Activated CD8-positive, alpha-beta memory T cell treated with anti-CD3 and anti-CD28 coated beads, Interleukin-2, amount 50 U/mL, for 1 hour (primary cell): ENCODE results near the gene SAXO1.
"Not testable (repeated sequence)": the region's sequence is repeated elsewhere in the genome, so short reads cannot be mapped to it uniquely, and the experiment has no call there.

Experiments
- DNase-seq: peaks from one replicate; pipeline ENCODE4 v3.0.0-alpha.2; 2020; ENCODE audit errors: extremely low read depth

The SAXO1 gene

DNA sequence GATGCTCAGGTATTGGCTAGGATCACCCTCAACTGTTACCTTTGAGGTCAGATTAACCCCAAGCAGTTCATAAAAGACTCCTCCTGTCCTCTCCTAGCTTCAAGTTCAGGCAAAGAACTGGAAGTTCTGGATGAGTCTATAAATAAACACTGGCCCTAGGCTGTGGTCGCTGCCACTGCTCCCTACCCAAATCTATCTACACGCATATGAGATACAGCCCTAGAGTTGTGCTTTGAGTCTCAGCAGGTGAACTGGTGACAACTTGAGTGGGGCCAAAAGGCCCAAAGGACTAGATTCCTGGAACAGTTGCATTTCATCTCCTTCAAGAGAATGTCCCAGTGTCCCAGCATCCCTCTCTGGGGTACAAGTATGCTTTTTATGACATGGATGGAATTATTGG lies 62.6 kb downstream of the SAXO1 start:
- DNase-seq: no peak

DNA sequence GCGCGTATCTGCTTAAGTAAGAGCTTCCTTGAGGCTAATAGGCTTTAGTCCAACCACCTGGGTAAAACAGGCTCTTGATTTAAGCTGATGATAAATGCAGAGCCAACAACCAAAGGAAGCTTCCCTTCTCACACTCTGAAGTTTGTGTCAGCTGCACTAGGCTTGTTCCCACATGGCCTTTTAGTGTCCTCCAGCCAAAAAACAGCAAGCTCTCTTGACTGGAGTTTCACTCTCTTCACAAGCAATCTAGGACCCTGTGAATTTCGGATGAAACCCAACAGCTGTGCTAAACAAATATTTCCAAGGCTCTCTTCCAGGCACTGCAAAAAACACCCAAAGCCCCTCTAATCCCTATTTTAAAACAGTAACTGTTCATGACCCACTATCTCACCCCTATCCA lies 63.9 kb downstream of the SAXO1 start:
- no peak for DNase-seq

DNA sequence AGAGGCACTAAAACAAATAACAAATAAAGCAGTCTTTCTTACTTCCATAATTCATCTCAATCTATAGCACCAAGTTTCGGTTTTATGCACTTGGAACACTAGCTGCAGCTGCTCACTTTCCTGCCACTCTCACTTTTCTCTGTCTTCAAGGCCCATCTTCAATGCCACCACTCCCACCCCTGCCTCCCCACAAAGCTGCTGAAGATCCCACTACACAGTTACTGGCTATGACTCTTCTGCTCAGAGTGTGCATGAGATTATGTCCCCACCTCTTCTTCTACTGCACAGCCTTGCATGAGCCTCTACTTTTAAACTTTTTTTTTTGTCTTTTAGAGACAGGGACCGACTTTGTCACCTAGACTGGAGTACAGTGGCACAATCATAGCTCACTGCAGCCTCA lies 77.4 kb downstream of the SAXO1 start:
- no peak for DNase-seq

DNA sequence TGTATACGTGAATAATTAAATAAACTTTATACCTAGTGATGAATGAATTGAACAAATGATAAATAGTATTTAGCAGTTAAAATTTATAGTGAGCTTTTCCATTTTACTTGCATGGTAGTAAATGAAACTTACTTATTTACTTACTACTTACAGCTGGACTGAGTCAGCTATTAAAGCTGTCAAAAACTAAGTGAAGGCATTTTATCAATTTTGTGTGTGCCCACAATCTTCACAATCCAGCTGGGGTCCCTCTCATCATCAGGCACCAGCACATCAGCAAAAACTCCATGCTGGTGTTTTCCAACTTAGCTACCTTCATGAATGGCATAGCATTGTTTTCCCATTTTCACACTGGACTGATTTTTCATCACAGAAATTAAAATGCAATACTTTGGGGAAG lies 81.1 kb downstream of the SAXO1 start:
- DNase-seq: no peak

DNA sequence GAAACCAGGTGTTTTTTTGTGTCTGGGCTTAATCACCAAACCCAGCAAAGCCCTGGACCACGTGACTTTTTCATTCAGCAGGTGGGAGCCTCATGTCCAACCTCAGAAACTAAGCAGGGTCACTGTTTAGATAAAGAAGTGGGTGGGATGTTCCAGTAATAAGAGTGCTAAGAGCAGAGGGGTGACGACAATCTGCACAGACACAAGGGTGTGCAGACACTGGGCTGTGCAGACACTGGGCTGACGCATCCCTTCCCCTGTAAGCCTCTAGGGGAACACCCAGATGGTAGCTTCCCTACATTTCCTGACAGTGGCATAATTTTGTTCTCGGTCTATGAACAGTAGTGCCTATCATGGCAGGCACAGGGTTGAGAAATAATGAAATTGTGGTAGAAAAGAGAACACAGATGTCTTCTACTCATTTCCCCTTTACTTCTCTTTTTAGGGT lies 85.1 kb downstream of the SAXO1 start:
- no peak for DNase-seq

DNA sequence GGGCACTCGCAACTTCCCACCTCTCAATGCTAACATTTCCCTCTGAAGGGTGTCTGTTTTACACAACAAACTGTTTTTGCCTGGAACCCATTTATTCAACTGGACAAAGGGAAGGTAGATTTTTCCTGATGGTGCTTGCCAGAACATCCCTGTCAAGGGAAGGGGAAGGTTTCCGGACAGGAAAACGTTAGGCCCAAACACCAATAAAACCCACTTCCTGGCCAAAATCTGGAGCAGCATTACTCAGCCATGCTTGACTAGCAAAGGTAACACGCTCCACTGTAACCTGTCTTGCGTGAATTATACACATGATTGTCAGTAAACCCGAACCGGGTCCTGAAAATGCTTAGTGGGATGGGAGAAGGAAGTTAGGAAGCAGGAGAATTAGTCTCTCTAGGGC lies 90.2 kb downstream of the SAXO1 start:
- no peak for DNase-seq

DNA sequence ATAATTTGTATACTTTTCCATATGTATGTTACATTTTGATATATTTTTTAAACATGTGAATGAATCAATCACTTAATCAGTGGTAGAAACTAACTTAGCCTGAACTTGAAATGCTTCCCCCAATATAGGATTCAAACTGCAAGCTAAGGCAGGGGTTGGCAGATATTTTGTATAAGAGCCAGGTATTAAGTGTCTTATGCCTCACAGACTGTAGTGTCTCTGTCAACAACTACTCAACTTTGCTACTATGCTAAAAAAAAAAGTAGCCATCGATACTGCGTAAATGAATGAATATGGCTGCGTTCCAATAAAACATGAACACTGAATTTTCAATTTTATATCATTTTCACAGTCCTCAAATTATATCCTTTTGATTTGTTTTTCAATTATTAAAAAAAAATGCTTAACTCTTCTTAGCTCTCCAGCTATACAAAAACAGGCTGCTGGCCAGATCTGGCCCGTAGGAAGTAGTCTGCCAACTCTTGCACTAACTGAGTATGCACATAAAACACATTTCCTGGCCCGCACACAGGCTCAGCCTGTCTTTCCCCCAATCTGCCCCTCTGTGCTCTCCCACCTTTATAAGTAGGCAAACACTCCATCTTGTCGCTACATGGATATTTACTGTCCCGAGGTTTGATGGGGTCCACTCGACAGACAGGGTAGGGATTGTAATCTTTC lies 91.8 kb downstream of the SAXO1 start:
- no peak for DNase-seq

DNA sequence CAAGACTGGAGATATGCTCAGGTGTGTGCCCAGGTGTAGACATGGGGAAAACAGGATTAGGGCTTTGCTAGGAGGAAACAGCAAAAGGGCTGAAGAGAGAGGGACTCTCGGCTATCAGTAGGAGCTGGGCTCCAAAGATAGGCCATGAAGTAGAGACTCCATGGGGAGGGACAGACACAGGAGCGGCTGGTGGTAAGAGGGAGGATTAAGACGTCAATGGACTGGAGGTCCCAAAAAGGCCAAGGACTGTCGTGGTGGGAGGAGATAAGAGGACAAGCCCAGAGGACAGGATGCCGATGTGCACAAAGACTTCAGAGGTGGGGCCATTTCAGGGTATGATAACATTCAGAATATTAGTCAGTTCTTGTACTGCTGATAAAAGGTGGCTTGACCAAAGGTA lies 93.1 kb downstream of the SAXO1 start:
- DNase-seq: no peak

DNA sequence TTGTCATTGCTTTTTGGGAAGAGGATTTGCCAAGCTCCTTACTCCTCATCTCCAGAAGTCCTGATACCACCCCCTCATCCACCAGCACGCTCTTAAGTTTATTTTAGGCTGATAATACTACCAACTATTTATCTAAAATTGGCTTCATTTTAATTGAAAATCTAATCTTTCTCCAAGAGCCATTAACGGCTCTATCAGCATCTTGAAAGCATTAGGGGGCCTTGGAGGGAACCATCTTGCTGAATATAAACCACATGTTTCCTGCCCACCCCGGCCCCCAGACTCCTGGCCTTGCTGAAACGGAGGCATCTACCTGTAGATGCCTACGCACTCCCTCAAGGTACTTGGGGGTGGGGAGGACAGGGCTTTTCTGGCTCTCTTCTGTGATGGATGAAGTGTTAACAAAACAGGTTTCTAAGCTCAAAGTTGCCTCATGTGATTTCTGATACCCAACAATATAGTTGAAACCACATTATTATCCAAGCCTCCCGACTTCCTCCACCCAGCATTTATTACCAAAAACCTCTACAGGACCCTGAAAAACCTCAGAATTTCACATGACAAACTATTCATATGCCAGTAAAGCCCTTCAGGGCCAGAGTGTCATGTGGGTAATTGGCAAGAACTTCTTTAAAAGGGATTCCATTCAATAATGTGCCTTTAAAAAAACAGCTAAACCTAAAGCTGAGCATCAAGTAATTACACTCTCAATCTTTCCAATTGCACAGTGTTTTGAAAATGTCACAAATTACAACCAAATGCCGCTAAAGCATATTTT lies 96.7 kb downstream of the SAXO1 start:
- no peak for DNase-seq

DNA sequence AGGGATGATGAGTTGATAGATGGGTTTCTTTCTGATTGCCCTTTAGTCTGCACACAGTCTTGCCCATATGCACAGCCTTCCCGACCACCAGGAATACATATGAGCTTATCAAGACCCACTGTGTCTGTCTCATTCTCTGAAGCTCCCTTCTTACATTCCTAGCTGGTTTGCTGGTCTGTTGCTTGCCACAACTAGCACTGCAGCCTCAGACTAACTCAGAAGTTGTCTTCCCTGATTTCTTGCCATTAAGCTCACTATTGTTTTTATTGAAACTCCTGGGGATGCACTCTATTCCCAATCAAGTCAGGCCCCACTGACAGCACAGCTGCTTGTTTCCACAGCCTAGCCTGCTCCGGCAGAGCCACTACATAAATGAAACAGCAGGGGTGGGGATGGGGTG lies 97.5 kb downstream of the SAXO1 start:
- DNase-seq: no peak

DNA sequence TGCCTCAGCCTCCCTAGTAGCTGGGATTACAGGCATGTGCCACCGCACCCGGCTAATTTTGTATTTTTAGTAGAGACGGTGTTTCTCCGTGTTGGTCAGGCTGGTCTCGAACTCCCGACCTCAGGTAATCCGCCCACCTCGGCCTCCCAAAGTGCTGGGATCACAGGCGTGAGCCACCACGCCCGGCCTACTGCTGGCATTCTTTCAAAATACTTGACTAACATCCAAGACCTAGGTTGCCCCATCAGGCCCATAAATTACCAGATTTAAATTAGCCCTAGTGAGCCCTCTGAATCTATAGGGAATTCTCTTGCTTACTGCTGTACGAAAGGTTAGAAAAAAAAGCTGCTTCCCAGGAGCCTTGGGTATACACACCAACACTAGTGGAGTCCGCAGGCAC lies 102.4 kb downstream of the SAXO1 start:
- not testable (repeated sequence) for DNase-seq

DNA sequence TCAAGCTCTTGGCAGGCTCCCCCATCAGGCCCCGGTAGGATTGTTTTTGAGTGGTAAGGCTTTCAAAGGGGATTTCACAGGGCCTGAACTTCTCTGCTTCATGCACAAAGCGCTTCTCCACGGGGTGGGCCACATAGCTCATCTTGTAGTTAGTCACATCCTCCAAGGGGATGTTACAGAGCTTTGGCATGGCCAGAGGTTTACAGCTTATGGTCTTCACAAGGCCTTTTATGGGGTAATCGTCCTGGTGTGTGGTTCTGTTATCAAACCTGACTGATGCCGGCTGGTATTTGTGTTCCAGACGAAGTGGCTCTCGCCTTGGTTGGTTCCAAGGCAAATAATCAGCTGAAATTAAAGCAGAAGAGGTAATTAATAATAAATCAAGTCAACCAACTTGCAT lies 104.3 kb downstream of the SAXO1 start:
- DNase-seq: no peak

DNA sequence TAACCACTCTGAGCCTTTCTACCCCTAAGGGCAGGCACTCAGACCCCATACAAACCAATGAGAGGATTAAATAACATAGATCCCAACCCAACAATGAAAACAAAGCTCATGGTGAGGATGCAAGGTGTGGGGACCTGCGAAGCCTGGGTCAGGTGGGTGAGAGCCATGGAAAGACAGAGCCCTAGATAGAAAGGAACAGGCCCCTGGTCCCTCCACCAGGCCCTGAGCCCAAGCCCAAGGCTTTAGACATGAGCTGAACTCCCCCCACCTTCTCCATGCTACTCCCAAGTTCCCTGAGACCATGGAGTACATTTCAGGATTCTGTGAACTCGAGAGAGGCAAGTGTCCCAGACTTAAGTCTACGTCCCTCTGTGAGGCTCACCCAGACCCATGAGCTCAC lies 106.5 kb downstream of the SAXO1 start:
- DNase-seq: no peak

DNA sequence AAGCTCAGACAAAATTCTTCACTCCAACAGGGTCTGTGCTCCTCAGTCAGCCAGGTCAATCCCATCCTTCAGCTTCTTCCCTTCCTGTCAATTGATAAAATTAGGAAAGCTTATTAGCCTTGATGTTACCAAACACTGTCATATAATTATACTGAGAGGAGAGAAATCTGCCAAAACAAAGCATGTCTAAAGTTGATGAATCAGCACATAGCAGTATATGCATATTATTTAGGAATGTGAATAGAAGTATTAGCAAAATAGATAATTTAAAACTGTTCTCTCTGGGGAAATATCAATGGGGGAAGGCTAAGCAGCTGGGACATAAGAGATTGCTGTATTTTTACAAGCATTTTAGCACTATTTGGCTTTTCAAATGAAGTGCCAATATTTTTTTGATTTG lies 107.1 kb downstream of the SAXO1 start:
- DNase-seq: no peak

DNA sequence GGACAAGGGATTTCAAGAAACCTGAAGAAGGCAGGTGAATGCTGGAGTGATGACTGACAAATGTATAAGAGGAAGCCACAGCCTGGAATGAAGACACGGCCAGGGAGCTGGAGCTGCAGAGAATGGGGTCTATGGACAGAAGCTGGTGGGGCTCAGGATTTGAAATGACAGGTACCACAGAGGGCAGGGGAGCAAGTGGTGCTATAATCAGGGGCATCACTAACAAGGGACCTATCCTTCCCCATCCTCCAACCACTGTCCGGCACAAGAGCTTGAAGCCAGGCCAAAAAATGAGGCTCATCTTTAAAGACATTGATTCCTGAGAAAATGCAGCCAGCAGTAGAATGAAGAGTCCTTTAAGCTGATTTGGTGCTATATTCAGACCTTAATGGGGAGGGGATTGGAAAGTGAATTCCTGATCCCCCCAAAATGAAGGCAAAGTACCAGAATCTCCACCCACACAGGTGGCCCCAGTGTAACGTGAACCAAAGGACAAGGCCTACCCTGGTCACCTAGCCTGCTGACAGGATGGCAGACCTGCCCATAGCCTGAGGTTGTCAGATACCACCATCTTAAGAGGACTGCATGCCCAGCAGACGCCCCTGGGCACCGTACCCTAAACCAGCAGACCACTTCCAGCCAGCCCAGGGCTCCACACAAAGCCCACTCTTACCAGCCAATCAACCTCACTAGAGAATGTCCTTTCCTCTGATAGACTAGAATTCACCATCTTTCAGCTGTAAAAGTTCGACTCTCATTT lies 109.2 kb downstream of the SAXO1 start:
- no peak for DNase-seq

DNA sequence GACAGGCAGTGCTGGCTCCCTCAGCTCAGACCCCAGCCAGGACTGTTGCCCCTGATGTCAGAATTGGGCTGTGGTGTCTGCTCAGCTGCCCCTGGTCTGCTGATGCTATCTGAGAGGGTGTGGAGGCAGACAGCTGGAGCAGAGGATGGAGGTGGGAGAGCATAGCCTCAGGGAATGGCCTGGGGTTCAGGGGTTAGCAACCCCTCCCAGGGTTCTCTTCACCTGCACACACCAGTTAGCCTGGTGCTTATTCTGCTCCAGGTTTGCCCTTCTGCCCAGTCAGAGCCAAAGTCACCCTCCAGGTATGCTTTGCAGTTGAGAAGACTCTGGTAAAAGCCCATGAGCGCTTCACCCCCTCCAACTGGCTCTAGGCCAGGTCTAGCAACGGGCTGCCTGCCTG lies 109.8 kb downstream of the SAXO1 start:
- no peak for DNase-seq

DNA sequence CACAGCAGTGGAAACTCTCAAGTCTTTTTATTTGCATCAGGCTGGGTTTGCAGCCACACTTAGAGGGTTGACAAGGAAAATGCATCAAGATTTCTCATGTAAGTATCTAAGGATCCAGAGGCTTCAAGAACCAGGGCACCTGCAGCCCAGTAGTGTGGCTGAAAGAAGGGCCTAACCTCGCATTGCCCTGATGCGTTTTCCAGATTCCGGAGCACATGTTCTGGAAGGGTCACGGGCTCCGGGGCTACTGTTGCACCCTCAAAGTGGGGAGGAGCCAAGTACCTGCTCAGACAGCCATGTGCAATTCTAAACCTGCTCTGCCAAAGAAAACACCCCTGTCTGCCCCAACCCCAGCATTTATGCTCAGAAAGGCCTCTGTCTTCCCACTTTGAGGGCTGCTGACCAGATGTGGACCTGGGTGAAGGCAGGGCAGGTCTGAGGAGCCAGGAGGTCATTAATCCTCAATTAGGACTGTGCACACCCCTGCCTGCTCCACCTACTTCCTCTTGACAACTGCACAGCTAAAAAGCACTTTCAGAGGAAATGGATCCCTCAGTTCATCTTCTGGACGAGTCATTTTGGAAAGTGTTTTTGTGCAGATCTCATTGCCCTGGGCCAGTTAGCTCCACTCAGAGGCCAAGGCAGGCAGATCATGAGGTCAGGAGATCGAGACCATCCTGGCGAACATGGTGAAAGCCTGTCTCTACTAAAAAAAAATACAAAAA lies 110.7 kb downstream of the SAXO1 start:
- DNase-seq: no peak

DNA sequence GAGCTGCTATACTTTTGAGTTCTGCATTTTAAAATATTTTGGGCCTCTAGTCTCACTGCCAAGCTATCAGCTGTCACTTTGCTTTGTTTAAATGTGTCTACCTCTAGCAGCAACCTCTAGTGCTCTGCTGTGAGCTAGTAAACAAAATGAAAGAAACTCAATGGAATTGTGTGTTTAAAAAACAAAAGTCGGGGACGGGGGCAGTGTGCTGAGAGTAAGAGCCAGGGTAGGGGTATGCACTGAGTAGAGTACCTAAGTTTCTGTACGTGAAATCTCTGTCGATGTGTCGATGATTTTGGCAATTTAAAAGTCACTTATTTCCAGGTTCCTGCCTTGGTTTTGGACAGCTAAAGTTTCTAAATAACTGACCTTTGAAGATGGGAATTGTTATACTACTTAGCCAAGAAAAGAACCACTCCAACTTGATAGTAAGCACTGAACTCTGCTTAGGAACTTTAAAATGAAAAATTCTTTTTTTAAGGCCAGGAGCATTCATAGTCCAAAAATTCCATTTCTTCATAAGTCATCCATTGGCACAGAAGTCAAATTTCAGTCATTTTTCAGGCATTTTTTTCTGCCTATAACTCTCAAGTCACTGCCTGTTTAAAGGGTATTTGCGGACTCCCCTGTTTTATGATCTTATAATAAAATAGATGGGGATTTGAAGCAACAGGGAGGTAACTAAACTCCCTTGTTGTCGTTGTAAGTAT lies 111.5 kb downstream of the SAXO1 start:
- no peak for DNase-seq

DNA sequence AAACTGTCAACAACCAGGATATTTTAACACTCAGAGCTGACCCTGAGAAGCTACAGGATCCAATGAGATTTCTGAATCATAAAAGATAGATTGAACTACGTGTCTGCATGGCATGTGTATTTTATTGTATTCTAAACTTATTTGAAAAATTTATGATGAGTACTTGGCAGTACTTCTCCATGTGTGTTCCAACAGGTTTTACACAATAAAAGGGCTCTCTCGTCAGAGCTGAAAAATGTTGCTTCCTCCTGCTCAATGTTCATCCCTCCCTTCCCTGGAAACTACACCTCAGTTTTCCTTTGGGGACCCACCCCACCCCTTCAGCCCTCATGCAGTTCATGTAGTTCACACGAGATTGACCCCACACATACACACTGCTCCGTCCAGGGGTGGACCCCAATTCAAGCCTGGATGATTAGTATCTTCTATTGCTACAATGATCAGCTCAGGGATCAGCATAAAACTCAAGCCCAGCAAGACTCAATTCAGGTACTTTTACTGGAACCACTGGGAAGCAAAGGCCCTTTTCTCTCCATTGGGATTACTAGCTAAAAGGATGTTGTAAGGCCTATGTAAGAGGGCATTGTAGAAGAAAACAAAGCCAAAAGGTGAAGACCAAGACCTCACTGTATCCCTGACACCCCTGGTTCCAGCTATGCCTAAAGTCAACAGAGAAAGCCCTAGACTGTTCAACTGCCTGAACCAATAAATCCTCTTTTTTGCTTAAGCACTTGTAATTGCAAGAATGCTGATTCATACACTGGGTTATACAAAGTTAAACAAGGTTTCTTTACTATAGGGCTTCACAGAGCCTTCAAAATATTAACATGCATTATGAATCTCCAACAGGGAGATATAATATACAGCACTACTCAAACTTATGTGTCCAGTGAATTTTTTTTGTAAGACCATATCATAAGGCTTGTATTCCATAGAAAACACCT lies 112.6 kb downstream of the SAXO1 start:
- DNase-seq: no peak

DNA sequence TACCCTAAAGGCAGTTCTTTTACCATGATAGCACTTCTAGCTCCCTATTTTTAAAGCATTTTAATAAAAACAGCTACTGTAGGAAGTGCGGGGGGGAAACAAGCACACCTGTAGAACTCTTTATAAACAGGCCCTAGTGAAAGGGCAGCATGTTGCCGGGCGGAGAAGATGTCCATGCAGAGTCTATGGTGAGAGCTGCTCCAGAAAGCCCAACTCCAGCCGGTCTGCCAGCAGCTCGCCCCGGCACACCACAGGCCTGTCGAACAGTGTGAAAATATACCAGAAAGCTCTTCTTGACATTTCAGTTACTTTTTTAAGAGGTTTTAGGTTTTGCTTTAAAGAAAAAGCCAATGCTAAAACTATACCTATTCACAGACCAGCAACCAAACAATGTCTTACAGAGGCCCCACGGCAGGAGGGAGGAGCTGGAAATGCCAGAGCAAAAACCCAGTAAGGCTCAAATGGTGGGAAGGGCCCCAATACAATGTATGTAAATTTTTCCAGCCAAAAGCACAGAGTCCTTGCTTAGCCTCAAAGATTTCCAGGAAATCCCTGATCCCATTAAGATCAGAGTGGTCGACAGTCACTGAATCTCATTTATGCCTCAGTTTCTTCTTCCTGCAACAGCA lies 121.2 kb downstream of the SAXO1 start:
- no peak for DNase-seq
